GM21723 (cell line): Measurements from ENCODE around the gene XXYLT1.

ENCODE experiments used
- ATAC-seq: cut with Tn5 transposase; IDR thresholded peaks from one replicate; pipeline ENCODE4 v1.9.1; 2021; ENCODE audit warnings: mild to moderate bottlenecking, moderate library complexity; ENCODE audit not compliant: unreplicated experiment

The XXYLT1 gene

DNA sequence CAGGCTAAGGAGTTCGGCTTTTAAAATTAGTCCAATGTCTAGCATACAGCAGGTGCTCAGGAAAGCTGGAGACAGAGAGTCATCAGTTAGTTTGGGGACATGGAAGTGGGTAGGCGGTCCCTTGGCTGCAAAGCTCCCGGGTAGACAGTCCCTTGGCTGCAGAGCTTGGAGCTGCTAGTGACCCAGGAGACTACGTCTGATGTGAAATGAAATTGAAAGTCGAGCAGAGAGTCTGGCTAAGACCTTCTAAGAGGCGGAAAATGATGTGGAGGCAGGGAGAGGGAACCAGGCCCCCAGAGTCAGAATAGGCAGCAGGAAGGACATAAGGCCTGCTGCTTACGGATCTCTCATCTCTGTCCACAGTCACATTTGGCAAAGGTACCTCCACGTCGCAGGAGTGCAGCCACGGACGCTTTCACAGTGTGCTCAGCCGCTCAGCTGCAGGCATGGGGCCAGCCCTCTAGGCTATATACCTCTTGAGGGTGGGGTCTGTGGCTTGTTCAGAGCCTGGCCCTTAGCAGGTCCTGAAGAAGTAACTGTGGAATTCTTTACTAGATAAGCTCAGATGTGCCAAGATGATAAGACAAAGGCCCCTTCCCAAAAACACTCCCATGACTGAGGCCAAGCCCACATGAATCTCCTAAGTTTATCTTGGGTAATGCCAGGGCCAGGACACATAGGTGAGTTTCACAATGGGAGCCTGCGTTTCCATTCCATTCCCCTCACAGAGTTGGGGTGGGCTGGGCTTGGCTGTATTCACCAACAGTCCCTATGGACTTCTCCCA, 131.7 kb downstream of the XXYLT1 start:
- ATAC-seq: peak; percentile 61

DNA sequence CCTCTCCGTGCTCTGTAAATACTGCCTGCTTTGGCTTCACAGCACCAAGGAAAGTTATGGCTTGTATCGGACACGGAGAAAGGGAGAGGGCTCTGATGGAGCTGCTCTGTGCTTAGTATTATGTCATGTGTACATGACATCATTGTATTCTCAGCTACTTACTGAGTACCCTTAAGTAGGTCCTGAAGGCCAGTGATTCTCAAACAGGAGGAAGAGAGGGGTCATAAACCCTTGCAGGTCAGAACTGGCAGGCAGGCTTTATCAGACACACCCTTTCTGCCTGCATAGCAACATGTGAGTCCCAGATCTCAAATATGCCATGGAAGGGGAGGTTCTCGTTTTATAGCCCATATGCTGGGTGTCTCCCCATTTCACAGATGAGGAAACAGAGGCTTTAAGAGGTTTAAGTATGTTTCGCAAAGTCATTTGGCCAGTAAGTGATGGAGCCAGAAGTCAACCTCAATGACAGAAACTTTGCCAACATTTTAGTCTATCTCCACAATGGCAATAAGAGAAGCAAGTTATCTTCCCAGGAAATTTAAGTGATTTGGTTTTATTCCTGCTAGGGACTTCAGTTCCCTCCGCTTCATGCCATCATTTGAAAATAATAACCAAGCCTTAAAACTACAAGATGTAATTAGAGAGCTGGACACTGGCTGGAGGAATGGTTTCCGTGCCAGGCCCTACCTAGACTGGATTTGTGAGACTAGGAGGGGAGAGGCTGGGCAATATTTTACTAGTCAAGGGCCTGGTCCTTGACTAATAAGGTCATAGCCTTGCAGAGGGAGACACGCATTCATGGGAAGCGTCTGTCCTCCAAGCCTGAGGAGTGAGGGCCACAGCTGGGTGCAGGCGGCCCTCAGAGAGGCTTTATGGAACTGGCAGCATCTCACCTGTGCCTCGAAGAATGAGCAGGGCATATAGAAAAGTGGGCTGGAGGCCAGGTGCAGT, 133.0 kb downstream of the XXYLT1 start:
- ATAC-seq: no peak

DNA sequence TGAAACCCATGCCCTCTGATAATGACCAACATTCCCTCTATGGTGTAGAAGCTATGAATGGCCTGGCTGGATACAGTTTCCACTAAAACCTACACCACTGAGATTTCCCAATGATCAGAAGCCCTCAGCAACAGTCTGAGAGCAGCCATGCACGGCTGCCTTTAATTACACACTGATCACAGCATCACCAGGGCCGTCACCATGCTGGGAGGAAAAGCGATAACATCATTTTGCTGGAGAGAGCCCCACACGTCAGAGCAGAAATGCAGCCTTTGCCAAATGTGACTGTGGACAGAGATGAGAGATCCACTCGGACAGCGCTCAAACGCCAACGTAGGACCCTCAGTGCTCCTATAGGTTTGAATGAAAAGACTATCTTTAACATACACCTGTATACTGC, 135.0 kb downstream of the XXYLT1 start:
- ATAC-seq: no peak

DNA sequence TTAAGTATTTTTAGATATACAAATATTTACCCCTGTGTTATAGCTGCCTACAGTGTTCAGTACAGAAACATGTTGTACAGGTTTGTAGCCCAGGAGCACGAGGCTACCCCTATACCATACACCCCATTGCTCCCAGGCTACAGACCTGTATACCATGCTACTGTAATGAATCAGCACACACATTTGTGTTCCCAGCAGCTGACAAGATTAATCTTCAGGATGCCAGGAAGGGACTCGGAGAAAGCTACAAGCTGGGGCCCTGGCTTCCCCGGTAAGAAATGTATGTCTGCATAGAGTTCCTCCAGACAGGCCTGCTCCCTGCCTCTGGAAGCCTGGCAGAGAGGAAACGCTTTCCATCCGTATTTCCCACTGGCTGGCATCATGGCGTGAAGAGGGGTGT, 136.5 kb downstream of the XXYLT1 start:
- ATAC-seq: no peak

DNA sequence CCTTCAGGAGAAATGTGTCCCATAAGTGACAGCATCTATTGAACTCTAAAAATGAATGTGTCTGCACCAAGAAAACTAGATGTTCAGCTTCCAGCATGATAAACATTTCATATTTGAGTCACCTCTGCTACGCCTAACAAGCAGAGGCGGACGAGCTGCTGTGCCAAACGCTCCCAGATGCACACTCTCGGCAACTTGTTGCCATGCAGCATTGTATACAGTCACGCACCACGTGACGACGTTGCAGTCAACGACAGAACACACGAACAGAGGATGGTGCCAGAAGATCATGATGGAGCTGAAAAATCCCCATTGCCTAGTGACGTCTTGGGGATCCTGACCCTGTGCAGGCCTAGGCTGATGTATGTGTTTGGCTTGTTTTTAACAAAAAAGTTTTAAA, 137.5 kb downstream of the XXYLT1 start:
- no peak for ATAC-seq

DNA sequence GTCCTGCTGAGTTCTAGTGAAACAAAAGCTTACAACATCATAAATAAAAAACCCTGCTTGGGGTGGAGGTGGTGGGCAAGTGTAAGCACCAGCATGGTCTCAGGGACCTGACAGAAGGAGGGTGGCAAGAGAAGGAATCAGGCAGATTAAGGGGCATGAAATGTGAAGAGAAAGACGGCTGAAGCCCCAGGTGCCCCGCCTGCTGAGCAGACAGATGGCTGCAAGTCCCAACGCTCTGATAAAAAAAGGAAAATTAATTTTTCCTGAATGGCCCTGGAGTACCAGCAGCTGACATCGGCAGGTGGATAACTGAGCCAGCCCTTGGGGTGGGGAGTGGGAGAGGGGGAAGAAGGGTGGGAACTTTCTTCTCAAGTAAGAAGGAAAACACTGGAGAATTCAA, 137.9 kb downstream of the XXYLT1 start:
- ATAC-seq: no peak

DNA sequence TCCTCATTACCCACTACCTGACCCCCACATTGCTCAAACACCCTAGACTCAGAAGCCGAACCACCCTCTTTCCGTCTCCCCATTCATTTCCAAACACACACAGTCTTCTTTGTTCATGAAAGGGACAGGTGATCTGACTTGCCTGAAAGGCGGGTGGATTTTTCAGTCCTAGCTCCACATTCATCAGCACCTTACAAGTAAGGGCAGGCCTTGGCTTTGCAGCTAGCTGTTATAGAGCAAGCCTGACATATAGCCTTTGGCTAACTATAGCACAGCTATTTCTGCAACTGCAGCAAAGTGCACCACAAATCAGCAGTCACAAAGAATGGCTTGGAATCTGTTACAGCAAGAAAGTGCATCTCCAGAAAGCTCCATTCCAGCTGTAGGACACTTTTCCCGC, 139.8 kb downstream of the XXYLT1 start:
- no peak for ATAC-seq

DNA sequence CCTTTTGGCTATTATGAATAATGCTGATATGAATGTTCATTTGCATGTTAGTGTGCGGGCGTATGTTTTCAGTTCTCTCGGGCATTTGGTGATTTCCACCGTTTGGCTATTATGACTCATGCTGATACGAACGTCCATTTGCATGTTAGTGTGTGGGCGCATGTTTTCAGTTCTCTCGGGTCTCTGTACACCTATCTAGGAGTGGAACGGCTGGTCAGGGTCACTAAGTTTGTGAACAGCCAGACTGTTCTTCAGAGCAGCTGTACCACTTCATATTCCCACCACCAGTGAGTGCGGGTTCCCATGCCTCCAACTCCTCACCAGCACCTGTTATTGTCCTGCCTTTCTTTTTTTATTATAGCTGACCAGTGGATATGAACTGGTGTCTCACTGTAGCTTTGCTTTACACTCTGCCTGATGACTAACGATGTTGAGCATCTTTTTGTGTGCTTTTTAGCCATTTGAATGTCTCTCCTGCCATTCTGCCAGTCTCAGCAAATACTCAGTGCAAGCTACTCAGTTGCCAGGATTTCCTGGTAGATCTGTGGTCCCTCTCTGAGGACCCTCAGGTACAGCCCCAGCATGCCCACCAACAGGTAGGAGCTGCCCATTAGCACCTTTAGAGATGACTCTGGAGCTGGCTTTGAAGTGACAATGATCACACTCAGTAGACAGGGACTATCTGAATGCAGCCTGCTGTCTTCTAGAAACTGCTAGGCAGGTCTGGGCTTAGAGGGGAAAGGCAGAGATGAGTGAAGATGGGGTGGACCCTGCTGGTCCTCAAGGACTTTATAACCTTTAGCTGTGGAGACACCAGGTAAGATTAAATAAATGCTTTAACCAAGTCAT, 141.1 kb downstream of the XXYLT1 start:
- peak; percentile 89 for ATAC-seq

DNA sequence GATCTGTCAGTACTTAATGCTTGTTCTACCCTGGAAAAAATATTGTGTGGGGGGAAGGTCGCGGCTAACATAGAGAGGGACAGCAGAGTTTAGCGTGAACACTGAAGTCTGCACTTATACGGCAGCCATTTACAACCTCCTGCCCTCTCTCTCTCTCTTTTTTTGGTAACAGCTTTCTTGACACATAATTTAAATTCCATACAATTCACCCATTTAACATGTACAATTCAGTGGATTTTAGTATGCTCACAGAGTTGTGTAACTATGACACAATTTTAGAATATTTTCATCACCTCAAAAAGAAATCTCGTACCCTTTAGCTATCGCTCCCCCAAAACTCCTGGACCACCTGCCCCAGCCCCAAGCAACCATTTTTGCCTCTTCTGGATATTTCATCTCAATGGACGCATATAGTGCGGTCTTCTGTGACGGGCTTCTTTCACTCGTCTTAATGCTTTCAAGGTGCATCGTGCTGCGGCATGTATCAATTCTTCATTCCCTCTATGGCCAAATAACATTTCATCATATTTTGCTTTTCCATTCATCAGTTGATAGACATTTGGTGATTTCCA, 141.8 kb downstream of the XXYLT1 start:
- no peak for ATAC-seq

DNA sequence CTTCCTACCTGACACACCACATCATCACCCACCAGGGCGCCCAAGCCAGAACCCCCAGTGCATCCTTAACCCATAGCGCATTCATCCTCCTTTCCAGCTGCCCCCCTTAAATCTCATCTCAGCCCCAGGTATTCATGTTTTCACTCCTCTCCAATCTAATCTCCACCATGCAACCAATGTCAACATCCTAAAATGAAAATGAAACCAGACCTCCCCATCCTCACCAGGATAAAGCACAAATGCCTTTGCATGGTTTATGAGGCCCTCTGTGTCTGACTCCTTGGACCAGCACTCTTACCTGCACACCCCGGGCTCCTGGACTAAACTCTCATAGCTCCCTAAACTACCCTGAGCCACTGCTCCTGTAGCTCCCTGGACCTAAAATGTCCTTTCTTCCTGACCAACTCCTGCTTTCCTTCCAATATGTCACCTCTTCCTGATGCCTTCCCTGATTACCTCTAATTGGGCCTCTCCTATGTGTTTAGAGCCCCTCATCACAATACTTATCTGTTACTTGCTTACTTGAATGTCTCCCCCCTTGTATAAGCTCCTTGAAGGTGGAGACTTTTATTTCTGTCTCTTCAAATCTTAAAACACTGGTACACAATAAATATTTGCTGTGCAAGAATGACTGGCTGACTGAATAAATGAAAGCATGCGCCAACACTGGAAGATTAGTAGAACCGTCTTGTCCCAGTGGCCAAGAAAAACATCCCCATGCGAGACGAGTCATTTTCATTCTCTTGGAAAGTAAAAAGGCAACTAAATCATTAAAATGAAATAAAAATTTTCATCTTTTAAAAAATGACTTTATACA, 142.5 kb downstream of the XXYLT1 start:
- no peak for ATAC-seq

DNA sequence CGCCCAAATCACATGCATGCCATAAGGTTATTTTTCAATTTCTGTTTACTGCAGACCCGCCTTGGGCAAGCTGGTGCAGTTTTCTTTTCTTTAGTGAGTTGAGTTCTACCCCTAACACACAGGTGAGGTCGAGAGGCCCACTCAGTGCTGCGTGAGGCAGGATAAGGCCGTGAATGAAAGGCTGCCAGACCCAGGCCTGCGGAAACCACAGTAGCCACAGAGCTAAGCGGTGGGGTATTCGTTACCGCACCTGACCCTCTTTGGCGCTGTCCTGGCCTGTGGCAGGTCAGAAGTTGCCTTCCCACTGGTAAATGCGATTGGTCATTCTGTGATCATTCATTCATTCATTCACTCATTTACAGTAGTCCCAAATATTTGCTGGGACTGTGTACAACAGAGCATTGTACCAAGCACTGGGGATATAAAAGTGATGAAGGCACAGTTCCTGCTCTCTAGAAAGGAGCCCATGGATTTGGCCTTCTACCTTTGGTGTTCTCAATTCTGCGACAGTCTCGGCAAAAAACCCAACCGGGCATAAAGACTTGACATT, 144.8 kb downstream of the XXYLT1 start:
- no peak for ATAC-seq

DNA sequence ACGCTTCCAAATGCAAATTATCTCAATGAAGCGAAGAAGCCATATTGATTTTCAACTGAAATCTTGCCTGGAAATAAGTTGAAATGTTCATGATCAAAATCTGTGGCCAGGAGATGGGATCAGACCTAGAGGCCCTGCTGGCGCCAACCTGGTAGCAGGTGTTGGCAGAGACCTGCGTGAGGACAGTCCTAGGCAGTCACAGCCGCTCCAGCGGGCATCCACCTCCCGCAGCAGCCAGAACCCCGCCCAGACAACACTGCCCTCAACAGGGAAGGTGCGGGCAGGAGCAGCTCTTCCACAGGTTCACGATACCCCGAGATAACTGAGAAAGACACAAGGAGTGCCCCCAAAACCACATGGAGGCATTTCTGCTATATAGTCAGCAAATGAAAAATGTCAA, 145.3 kb downstream of the XXYLT1 start:
- no peak for ATAC-seq

DNA sequence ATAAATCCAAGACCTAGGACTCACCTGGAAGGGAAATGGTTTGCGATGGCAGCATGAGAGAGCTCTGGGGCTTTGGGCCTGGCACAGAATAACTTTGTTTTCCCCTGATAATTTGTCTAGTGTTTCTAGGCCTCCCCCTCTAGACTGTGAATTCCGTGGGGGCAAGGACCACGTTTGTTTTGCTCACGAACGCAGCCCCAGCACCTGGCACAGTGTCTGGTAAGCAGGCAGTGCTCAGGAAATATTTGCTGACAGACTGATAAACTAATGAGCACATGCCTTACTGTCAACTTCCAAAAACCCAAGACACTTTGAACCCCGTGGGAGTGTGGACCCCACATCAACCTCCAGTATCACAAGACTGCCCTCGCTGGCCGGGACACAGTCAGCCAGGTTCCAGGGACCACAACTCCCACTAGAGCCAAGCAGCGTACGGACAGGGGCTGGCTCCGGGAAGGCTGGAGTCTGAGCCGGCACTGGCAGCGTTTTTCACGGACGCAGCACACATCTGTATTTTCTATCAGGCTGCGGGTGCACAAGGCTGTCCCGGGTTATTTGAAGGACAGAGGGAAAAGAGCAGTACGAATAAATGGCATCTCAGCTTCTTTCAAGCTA, 146.5 kb downstream of the XXYLT1 start:
- no peak for ATAC-seq

DNA sequence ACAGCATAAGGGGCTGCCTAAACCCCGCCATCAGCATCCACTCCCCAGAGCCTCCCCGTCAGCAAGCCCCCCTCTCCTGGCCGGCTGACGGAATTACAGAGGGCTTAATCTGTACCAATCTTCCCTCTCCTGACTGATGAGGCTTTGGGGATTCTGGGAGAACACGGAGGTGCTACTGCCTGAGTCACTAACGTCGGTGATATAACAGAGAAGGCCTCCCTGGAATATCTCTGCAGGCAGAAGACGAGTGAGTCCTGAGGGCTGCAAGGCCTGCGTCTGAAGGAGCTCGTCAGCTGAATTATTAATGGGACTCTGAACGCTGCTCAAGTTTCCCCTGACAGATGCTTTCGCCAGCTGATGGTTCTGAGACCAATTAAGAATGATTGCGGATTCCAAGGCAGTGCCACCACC, 147.7 kb downstream of the XXYLT1 start:
- no peak for ATAC-seq

DNA sequence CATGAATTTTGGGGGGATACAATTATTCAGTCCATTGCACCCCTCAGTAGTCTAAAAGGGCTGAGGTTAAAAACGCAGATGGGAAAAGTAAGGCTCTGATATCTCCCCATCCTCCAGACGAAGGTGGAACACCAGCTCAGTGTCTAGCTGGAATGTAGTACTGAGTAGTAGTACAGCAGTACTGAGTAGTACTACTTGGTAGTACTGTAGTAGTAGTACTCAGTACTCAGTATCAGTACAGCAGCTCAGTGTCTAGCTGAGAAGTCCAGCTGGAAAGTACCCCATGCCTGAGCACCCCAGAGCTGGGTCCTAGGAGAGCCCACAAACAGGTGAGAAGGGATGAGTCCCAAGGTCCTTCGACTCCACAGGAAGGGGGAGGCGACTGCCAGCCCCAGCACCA, 148.7 kb downstream of the XXYLT1 start:
- ATAC-seq: no peak

DNA sequence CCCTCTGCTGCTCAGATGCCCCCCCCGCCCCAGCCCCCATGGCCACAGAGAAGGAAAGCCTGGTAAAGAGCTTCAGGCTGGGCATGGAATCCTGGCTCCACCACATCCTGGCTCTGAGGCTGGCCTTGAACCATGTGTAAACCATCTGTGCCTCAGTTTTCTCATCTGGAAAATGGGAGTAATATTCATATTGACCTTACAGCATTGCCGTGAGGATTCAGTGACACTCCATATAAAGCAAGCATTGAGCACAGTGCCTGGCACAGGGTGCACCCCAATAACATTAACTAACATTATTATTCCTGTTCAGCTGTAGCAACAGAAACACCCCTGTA, 150.7 kb downstream of the XXYLT1 start:
- ATAC-seq: no peak

DNA sequence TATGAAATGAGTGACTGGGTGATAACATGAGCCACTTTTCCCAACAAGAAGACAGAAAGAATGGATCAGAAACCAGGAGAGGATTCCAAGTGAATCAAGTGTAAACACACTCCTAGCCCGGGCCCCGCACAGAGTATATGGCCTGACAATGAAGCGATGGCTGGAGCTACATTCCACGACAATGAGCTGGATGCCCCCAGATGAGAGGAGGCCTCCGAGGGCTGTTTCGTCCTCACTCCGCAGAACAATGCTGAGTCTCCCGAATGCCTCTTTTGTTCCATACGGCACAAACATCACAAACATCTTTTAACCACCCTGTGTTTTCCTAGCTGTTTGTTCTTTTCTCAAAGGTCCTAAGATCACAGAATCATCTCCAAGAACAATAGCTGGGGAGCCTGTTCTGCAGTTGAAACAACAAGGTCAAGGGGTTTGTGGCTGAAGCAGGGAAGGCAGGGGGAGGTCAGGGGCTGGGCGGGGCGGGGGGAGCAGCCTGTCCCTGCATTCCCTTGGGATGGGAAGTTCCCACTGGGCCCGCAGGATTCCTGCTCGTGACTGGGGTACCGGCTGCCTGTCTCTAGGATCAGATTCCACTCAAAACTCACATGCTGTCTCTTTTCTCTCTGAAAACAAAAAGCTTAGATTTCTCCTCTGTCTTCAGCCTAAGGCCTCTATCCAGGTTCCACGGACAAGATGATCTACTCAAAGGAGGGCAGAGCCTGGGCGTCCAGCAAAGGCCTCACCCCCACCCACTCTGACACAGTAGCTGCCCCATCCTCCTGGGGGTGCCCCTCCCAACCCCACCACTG, 151.3 kb downstream of the XXYLT1 start:
- ATAC-seq: no peak

DNA sequence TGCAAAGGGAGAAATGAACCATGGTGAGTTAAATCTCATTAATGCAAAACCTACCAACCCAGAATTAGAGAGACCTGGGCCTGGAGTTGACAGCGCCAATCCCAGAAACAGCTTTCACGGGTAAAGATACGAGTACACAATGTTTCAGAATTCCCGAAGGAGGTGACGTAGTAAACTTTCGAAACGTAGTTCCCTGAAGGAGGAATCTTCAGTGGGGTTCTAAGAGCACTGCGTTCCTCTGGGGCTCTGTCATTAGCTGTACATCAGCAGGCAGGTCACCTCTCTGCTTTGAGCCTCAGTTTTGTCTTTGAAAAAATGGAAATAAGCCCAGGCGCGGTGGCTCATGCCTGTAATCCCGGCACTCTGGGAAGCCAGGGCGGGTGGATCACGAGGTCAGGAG, 152.3 kb downstream of the XXYLT1 start:
- no peak for ATAC-seq
